GM12878 (cell line): ENCODE results near the gene INHBA. TPM values are rescaled to one million over a fixed set of nuclear protein-coding genes. Genes with fewer than 3 reads are reported as not detected.

ENCODE experiments used
- ATAC-seq: fragments of 200-7000 bp; cut with Tn5 transposase; 3 replicates; pipeline ENCODE4 v1.9.1; 2020; ENCODE audit warnings: mild to moderate bottlenecking, moderate library complexity
- BruUV-seq: library from RNA; stranded (reverse); fragments of 400-500 nt; replicated peaks from 2 replicates; lab custom pipeline; 2021; lab: Mats Ljungman, UMichigan
- CTCF ChIA-PET: fragments of 300-600 bp; sonication (Branson Sonifier 250); formaldehyde crosslinking; extraction: SDS; loops from one replicate; lab custom pipeline; 2021; ENCODE audit warnings: inconsistent platforms; lab: Yijun Ruan, JAX
- POLR2A ChIA-PET: fragments of 350-600 bp; formaldehyde crosslinking; extraction: SDS; loops from one replicate; lab custom pipeline; 2021; ENCODE audit warnings: inconsistent platforms; lab: Charles Lee
- RAD21 ChIA-PET: fragments of 300-600 bp; sonication (Branson Sonifier 250); formaldehyde crosslinking; loops from one replicate; lab custom pipeline; 2023; ENCODE audit warnings: antibody characterized with exemption; ENCODE audit not compliant: unreplicated experiment; lab: Charles Lee
- SMC1A ChIA-PET: fragments of 300-600 bp; sonication (Branson Sonifier 250); formaldehyde crosslinking; loops from one replicate; lab custom pipeline; 2023; ENCODE audit not compliant: unreplicated experiment, uncharacterized antibody; lab: Charles Lee
- DNase-seq: peaks from one replicate; pipeline ENCODE4 v3.0.0-alpha.2; 2011; ENCODE audit warnings: low read depth, low spot score
- FAIRE-seq: peaks from 3 replicates; lab custom pipeline; 2011; peaks lifted over from hg19 to GRCh38; lab: Jason Lieb, UNC
- H2AFZ ChIP-seq: 2 replicates; pipeline ENCODE4 v1.6.0; 2011; ENCODE audit warnings: low read depth, low read length, control low read depth; ENCODE audit not compliant: control insufficient read depth
- H3K27ac ChIP-seq: 2 replicates; pipeline ENCODE4 v1.5.1; 2011; ENCODE audit warnings: control low read depth; ENCODE audit not compliant: control insufficient read depth, insufficient read depth
- H3K27me3 ChIP-seq, 2 experiments: replicated peaks in 1 of 2; 2 replicates each; pipeline versions ENCODE4 v1.6.0 to v1.6.1; 2011; ENCODE audit warnings: low read length in 1 of 2; ENCODE audit not compliant: control insufficient read depth in 2 of 2, insufficient read depth in 2 of 2
- H3K36me3 ChIP-seq, 2 experiments: 2 replicates each; pipeline ENCODE4 v1.5.1; 2011; ENCODE audit warnings: low read length in 1 of 2; ENCODE audit not compliant: control insufficient read depth in 2 of 2, insufficient read depth in 2 of 2
- H3K4me1 ChIP-seq: 2 replicates; pipeline ENCODE4 v1.6.1; 2011; ENCODE audit warnings: mild to moderate bottlenecking, low read length, moderate library complexity, mixed read lengths; ENCODE audit not compliant: control insufficient read depth, insufficient read depth
- H3K4me2 ChIP-seq: 2 replicates; pipeline ENCODE4 v1.6.0; 2011; ENCODE audit warnings: control low read depth; ENCODE audit not compliant: control insufficient read depth, insufficient read depth
- H3K4me3 ChIP-seq: fragments of 200-600 bp; sonication (generic); 2 replicates; pipeline ENCODE4 v1.5.1; 2016
- H3K79me2 ChIP-seq: 2 replicates; pipeline ENCODE4 v1.6.0; 2011; ENCODE audit warnings: low read length; ENCODE audit not compliant: control insufficient read depth, insufficient read depth
- H3K9ac ChIP-seq: 2 replicates; pipeline ENCODE4 v1.8.0; 2011; ENCODE audit warnings: low read length, control low read depth, mixed read lengths; ENCODE audit not compliant: control insufficient read depth, insufficient read depth
- H3K9me3 ChIP-seq: replicated peaks from 3 replicates; pipeline ENCODE4 v1.5.1; 2011; ENCODE audit warnings: mild to moderate bottlenecking, low read length; ENCODE audit not compliant: control insufficient read depth, insufficient read depth
- H4K20me1 ChIP-seq: 2 replicates; pipeline ENCODE4 v1.6.0; 2011; ENCODE audit not compliant: control insufficient read depth, insufficient read depth
- ETV6 ChIP-seq, 2 experiments: fragments of 450-650 bp in 1 of 2; IDR thresholded peaks in 1 of 2; conservative IDR thresholded peaks in 1 of 2; 2 replicates each; pipeline ENCODE4 v1.6.1; 2014; ENCODE audit warnings: antibody characterized with exemption in 1 of 2, borderline replicate concordance in 1 of 2, low read depth in 1 of 2, mild to moderate bottlenecking in 1 of 2, moderate library complexity in 1 of 2
- MXI1 ChIP-seq: fragments of 150-350 bp; IDR thresholded peaks from 2 replicates; pipeline ENCODE4 v1.6.1; 2011; ENCODE audit warnings: low read depth, mild to moderate bottlenecking, inconsistent platforms, low read length, improper control_type of control experiment
- NR2C2 ChIP-seq: IDR thresholded peaks from 2 replicates; pipeline ENCODE4 v1.6.1; 2011; ENCODE audit warnings: borderline replicate concordance, low read depth; ENCODE audit not compliant: control insufficient read depth, insufficient read length
- RFX5 ChIP-seq: IDR thresholded peaks from 2 replicates; pipeline ENCODE4 v1.6.1; 2011; ENCODE audit warnings: low read depth, low read length, improper control_type of control experiment
- TBL1XR1 ChIP-seq: IDR thresholded peaks from 2 replicates; pipeline ENCODE4 v1.6.1; 2012; ENCODE audit warnings: low read depth, low read length, improper control_type of control experiment
- USF1 ChIP-seq: IDR thresholded peaks from 2 replicates; pipeline ENCODE4 v1.6.1; 2011; ENCODE audit warnings: borderline replicate concordance, low read depth, mild to moderate bottlenecking, moderate library complexity, mixed read lengths, low read length; ENCODE audit not compliant: insufficient read depth; ENCODE audit errors: extremely low read length
- in situ Hi-C: fragments of 300-500 bp; cut with MboI; formaldehyde crosslinking; loops from 9 replicates; pipeline ENCODE4 v1.14.3; 2018; ENCODE audit warnings: mixed read lengths
- intact Hi-C: fragments of 100-400 bp; cut with micrococcal nuclease; formaldehyde crosslinking; loops from one replicate; pipeline ENCODE4 v1.14.2; 2022; ENCODE audit not compliant: unreplicated experiment
- polyA plus RNA-seq, 11 experiments: library from polyadenylated mRNA; depleted of rRNA in 4 of 11; unstranded in 6 of 11; stranded (reverse) in 5 of 11; fragments of >200 nt; fragmentation: Nextera tagmentation in 4 of 11; fragmentation: Illumina TruSeq in 1 of 11; extraction: Ambion mirVana in 4 of 11; extraction: Trizol in 1 of 11; gene quantifications; 1 replicate in 1 of 11; 2 replicates in 10 of 11; pipeline versions ENCODE4 v1.2.1 to v1.2.3, GENCODE V29; 2011 to 2016; ENCODE audit warnings: inconsistent platforms in 2 of 11, missing spikeins in 2 of 11, low read depth in 1 of 11
- total RNA-seq, 4 experiments: library from RNA; depleted of rRNA in 3 of 4; stranded (reverse); fragments of >200 nt in 3 of 4; fragmentation: Illumina TruSeq in 1 of 4; extraction: Trizol in 1 of 4; gene quantifications; 2 replicates each; pipeline versions ENCODE4 v1.2.1 to v1.2.3, GENCODE V29; 2013 to 2021
- TF ChIP-seq, protein P1 (sequence below): fragments of 450-650 bp; conservative IDR thresholded peaks from 2 replicates; pipeline ENCODE4 v1.6.1; 2017; ENCODE audit warnings: mild to moderate bottlenecking, moderate library complexity
- TF ChIP-seq, protein P2 (sequence below), 3 experiments: IDR thresholded peaks in 2 of 3; conservative IDR thresholded peaks in 1 of 3; 2 replicates each; pipeline ENCODE4 v1.5.1; 2011; ENCODE audit warnings: low read depth in 3 of 3, low read length in 3 of 3, mild to moderate bottlenecking in 3 of 3, control low read depth in 2 of 3, moderate library complexity in 2 of 3, inconsistent platforms in 1 of 3, mixed read lengths in 1 of 3; ENCODE audit not compliant: control insufficient read depth in 2 of 3, insufficient read depth in 1 of 3; ENCODE audit errors: extremely low read depth in 1 of 3
- TF ChIP-seq, protein P3 (sequence below): IDR thresholded peaks from 2 replicates; pipeline ENCODE4 v1.6.1; 2011; ENCODE audit warnings: low read depth, low read length, improper control_type of control experiment, borderline replicate concordance
- TF ChIP-seq, protein P4 (sequence below): fragments of 450-650 bp; IDR thresholded peaks from 2 replicates; pipeline ENCODE4 v1.6.1; 2017; ENCODE audit warnings: mild to moderate bottlenecking, low read depth, inconsistent platforms; ENCODE audit not compliant: poor library complexity, severe bottlenecking

The INHBA gene
- total and polyA plus RNA-seq, 10 of the 15 experiments (the other 5 are each of a cell fraction or from before 2014, with no cell fraction given), result 0.04 to 0.05 (median 0.05) TPM; not detected in 6

GRCh38 chr7:41661596-41661995 lies 41.3 kb downstream of the INHBA start:
- H3K27me3 ChIP-seq, result no peaks in the 10 kb centered on the region
- FAIRE-seq, result no peak
- intact Hi-C loops, result no loop called here
- no peak for TF ChIP-seq TBL1XR1
- TF ChIP-seq, protein P1, sequence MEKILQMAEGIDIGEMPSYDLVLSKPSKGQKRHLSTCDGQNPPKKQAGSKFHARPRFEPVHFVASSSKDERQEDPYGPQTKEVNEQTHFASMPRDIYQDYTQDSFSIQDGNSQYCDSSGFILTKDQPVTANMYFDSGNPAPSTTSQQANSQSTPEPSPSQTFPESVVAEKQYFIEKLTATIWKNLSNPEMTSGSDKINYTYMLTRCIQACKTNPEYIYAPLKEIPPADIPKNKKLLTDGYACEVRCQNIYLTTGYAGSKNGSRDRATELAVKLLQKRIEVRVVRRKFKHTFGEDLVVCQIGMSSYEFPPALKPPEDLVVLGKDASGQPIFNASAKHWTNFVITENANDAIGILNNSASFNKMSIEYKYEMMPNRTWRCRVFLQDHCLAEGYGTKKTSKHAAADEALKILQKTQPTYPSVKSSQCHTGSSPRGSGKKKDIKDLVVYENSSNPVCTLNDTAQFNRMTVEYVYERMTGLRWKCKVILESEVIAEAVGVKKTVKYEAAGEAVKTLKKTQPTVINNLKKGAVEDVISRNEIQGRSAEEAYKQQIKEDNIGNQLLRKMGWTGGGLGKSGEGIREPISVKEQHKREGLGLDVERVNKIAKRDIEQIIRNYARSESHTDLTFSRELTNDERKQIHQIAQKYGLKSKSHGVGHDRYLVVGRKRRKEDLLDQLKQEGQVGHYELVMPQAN, result no peak
- TF ChIP-seq RFX5, result no peak
- TF ChIP-seq, protein P2, sequence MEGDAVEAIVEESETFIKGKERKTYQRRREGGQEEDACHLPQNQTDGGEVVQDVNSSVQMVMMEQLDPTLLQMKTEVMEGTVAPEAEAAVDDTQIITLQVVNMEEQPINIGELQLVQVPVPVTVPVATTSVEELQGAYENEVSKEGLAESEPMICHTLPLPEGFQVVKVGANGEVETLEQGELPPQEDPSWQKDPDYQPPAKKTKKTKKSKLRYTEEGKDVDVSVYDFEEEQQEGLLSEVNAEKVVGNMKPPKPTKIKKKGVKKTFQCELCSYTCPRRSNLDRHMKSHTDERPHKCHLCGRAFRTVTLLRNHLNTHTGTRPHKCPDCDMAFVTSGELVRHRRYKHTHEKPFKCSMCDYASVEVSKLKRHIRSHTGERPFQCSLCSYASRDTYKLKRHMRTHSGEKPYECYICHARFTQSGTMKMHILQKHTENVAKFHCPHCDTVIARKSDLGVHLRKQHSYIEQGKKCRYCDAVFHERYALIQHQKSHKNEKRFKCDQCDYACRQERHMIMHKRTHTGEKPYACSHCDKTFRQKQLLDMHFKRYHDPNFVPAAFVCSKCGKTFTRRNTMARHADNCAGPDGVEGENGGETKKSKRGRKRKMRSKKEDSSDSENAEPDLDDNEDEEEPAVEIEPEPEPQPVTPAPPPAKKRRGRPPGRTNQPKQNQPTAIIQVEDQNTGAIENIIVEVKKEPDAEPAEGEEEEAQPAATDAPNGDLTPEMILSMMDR (IDR thresholded peaks at IDR 0.05 in 2 of 3, conservative IDR thresholded peaks at IDR 0.05 in 1 of 3; ENCODE audit: control insufficient read depth in 2 of 3, extremely low read depth in 1 of 3, insufficient read depth in 1 of 3, low read depth in 3 of 3, low read length in 3 of 3), result no peak
- TF ChIP-seq, protein P3, sequence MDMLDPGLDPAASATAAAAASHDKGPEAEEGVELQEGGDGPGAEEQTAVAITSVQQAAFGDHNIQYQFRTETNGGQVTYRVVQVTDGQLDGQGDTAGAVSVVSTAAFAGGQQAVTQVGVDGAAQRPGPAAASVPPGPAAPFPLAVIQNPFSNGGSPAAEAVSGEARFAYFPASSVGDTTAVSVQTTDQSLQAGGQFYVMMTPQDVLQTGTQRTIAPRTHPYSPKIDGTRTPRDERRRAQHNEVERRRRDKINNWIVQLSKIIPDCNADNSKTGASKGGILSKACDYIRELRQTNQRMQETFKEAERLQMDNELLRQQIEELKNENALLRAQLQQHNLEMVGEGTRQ, result no peak
- no peak for TF ChIP-seq USF1
- TF ChIP-seq, protein P4, sequence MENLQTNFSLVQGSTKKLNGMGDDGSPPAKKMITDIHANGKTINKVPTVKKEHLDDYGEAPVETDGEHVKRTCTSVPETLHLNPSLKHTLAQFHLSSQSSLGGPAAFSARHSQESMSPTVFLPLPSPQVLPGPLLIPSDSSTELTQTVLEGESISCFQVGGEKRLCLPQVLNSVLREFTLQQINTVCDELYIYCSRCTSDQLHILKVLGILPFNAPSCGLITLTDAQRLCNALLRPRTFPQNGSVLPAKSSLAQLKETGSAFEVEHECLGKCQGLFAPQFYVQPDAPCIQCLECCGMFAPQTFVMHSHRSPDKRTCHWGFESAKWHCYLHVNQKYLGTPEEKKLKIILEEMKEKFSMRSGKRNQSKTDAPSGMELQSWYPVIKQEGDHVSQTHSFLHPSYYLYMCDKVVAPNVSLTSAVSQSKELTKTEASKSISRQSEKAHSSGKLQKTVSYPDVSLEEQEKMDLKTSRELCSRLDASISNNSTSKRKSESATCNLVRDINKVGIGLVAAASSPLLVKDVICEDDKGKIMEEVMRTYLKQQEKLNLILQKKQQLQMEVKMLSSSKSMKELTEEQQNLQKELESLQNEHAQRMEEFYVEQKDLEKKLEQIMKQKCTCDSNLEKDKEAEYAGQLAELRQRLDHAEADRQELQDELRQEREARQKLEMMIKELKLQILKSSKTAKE, result no peak
- no peak for TF ChIP-seq ETV6 (conservative IDR thresholded peaks at IDR 0.05 in 1 of 2, IDR thresholded peaks at IDR 0.05 in 1 of 2; ENCODE audit: borderline replicate concordance in 1 of 2, low read depth in 1 of 2)
- TF ChIP-seq NR2C2, result no peak
- TF ChIP-seq MXI1, result no peak

More at GRCh38 chr7:41661596-41661995, 41.3 kb downstream of the INHBA start:
- ChIA-PET CTCF (interaction anchor here (1.5 kb wide), 1 partner anchor 173 kb away, joined by 3 read pairs; no protein-coding TSS in a partner anchor), RAD21 (no interaction called here), SMC1A (no interaction called here), POLR2A (no interaction called here)
- no peak overlapping the region for H3K27ac ChIP-seq
- H3K4me2 ChIP-seq, result no peak overlapping the region
- in situ Hi-C loops, result no loop called here
- H4K20me1 ChIP-seq, result no peaks in the 10 kb centered on the region
- no TSS peak for BruUV-seq
- DNase-seq (no peak), ATAC-seq (no peak)
- no peaks in the 10 kb centered on the region for H3K79me2 ChIP-seq
- no peaks in the 10 kb centered on the region for H3K4me1 ChIP-seq
- H3K9ac ChIP-seq, result no peak overlapping the region
- no peak overlapping the region for H3K4me3 ChIP-seq
- no peak overlapping the region for H2AFZ ChIP-seq
- H3K9me3 ChIP-seq, result no peaks in the 10 kb centered on the region
- H3K36me3 ChIP-seq, result no peaks in the 10 kb centered on the region
